NK-92 treated with Interleukin-12 subunit alpha and Interleukin-12 subunit beta, amount 100 ng/mL, for 24 hours (cell line): ENCODE measurements around the gene KREMEN1.

Source experiments
- DNase-seq: peaks from one replicate; lab custom pipeline; 2025; lab: John Stamatoyannopoulos, UW

The KREMEN1 gene

DNA sequence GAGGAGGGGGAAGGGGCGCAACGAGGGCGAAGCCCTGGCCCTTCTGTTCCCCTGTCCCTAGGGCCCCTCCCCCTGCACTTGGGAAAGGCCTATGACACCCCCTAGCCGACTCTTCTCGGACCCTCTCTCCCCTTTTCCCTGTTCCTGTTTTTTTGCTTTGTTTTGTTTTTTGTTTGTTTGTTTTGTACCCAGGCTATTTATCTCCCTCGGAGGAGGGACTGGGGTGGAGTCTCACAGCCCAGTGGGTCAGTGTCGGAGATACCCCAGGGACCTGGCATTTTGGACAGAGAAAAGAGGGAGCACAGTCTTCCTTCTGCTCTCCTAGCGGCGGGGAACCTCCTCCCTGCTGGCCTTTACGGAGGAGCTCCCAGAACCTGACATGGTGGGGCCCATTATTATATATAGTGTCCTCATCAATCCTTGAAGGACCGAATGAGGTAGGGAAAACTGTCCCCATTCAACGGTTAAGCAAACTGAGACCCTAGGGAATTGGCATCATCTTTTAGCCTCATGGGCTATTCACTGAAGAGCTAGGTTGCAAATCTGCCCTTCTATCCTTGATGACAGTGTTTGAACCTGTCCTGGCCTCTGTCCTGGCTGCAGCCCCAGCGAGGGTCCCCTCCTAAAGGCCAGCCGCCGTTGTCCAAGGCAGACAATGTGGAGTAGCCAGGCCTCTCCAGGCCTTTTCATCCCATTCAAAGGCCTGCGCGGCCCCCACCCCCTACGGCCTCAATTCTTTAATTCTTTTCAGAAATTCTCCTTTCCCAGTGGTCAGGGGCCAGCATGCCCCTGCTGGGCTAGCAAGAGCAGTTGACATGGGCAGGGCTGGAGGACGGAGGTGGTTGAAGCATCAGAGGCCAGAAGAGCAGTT lies 133.8 kb downstream of the KREMEN1 start:
- no peak for DNase-seq

DNA sequence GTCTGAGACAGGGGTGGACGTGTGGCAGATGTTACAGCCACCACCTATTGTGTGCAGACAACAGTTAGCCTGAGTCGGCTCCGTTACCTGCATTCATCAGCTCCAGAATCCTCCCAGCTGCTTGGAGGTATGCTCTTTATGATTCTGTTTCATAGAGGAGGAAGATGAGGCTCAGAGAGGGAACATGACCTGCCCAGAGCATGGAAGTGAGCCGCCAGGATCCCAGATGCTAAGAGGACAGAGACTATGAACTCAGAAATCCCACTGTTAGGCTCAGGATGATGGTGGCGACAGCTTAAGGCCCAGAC lies 134.4 kb downstream of the KREMEN1 start:
- DNase-seq, result no peak

DNA sequence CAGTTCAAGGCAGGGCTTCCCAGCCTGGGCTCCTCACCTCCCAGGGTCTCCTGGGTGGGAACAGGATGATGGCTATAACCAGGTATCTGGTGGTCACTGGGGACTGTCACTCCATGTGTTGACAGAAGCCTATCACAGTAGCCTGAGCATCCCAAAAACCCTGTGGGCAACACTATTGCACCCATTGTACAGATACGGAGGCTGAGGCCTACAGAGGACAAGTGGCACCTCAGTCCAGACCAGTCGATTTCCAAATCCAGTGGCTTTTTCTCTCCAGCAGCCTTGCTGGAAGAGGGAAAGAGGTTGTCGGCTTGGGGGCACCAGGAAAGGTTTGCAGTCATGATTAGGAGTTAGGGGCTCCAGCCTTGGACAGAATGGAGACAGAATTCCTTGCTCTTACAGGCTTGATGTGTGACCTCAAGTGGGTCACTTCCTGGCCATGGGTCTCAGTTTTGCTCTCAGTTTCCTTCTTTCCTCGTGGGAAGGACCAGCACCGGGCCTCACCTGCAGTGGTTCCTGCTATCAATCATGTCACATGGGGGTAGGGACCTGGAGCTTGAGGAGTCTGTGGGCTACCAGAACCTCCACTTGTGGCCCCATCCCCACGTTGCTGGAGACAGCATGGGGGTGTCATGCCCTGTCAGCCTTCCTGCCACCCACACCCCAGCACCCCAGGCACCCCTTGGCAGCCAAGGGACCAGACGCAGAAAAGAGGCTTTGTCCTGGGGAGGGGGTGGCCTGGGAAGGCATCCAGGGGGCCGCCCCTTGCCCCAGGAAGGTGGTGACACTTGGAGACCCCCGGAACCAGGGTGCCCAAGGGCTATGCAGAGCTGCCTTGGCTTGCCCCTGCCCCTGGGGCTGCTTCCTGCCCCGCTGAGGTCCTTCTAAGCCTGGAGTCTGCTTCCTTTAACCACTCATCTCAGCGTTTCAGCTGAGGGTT lies 135.0 kb downstream of the KREMEN1 start:
- DNase-seq, result no peak

DNA sequence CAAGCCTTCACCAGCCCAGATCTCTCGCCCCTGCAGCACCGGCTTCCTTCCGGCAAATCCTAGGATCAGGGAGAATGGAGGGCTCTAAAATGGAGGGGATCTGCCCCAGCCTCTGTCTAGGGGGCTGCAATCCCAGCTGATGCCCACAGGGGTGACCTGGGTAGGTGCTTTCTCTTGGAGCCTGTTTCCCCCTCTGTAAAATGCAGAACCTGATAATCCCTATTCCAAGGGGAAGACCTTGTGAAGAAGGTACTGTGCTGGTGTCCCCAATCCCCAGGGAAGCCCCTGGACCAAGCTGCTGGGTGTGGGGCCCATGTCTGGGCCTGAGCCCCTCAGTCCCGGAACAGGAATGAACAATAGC lies 135.6 kb downstream of the KREMEN1 start:
- no peak for DNase-seq

DNA sequence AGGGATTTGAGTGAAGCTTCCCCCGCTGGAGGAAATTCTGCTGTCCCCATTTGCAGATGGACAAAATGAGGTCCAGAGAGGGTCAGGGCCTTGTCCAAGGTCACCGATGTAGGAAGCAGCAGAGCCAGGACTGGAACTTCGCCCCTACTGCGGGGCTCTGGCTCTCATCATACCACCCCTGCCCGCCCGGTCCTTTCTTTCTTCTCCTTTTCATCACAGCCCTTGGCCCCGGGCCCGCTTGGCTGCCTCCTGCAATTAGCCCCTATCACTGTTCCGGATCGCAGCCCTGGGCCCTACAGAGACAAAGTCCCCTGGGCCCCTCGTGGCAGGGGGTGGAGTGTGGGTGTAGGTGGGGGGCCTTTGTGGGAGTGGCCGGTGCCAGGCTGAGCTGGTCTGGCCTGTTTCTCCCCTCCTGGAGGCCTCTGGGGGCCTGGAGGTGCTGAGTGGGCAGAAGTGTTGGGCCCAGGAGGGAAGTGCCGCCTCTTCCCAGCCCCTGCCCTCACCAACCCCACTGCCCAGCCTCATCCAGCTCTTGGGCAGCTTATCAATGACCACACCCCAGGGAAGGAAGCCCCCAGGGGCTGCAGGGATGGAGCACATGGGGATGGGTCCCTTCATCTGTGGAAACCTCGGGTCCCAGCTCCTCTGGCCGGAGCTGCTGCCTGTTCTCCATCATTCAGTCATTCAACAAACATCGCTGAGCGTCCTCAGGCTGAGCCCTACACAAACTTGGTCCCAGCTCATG lies 136.2 kb downstream of the KREMEN1 start:
- DNase-seq, result no peak

DNA sequence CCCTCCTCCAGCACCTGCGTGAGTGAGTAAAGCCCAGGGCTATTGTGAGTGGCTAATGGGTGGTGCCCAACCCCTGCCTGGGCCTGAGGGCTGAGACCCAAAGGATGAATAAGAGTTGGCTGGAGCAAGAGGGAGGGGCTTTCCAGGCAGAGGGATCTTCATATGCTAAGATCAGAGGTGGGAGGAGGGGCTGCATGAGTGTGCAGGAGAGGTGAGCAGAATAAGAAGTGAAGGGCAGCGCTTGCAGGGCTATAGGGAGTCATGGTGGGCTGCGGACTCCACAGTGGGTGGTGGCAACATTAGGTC lies 136.7 kb downstream of the KREMEN1 start:
- no peak for DNase-seq

DNA sequence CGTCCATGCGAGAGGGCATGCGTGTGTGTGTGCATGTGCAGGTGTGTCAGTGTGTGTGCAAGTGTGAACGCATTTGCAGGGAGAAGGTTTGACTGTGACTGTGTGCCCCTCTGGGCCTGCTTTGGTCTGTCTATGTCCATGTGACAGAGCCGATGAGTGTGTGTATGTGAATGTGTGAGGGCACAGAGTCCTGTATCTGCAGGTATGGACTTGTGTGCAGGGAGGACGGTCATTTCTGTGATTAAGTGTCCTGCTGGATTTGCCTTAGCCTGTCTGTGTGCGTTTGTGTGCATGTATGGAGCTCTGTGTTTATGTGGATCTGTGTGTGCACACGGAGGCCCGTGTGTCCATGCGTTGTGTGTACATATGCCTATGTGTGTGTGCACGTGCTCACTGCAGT lies 138.2 kb downstream of the KREMEN1 start:
- no peak for DNase-seq

DNA sequence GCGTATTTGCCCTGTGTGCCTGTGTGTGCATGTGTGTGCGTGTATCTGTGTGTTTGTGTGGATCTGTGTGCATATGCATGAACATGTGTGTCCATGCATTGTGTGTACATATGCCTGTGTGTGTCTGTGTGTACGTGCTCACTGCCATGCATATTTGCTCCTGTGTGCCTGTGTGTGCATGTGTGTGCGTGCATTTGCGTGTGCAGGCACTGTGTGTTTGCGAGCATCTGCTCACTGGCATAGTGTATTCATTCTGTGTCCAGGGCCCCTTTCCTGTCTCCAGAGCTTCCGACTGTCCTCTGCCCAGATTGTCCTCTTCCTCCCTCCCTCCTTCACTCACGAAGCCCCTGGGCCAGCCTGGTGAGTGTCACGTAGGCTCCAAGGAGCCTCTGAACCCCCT lies 138.6 kb downstream of the KREMEN1 start:
- DNase-seq, result no peak

DNA sequence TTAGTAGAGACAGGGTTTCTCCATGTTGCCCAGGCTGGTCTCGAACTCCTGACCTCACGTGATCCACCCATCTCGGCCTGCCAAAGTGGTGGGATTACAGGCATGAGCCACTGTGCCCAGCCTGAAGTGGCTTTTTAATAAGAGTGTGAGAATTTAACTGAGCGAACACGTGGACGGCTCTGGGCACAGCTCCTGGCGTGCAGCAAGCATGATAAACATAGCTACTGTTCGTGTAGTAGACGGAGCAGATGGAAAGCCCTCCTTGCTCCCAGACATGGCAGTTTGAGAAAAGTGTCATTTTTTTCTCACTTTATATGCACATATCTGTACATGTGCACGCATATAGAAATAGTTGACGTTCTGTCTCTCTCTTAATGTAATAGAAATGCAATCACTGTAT lies 139.9 kb downstream of the KREMEN1 start:
- DNase-seq, result no peak

DNA sequence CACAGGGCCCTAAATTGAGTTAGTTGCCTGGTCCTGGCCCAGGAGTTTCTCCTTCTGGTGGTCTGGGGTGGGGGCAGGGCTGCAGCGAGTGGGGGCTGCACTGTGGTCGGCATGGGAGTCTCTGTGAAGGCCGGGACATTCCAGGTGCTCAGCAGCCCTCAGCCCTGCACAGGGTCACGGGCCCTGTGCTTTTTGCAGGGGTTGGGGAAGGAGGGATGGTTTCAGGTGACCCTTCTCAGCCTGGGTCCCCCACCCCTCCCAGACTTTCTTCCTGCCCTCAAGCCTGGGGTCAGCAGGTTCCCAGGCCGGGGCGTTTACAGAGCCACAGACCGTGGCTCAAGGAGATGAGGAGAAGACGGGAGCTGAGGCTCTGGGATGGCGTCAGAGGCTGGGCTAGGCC lies 140.7 kb downstream of the KREMEN1 start:
- no peak for DNase-seq

DNA sequence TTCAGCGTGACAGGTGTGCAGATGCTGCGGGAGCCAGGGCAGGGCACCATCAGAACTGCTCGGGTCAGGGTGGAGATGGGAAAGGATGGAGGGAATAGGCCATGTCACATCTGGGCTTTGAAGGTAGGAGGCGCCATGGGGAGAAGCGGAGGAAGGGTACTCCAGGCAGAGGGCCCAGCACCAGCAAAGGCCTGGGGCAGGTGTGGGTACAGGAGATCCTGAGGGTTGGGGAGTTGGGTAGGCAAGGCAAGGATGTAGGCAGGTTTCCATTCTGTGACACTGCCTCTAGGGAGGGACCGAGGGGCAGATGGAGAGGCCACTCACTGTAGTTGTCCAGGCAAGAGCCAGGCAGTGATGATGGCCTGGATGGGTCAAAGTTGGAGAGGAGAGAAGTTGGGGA lies 141.4 kb downstream of the KREMEN1 start:
- no peak for DNase-seq

DNA sequence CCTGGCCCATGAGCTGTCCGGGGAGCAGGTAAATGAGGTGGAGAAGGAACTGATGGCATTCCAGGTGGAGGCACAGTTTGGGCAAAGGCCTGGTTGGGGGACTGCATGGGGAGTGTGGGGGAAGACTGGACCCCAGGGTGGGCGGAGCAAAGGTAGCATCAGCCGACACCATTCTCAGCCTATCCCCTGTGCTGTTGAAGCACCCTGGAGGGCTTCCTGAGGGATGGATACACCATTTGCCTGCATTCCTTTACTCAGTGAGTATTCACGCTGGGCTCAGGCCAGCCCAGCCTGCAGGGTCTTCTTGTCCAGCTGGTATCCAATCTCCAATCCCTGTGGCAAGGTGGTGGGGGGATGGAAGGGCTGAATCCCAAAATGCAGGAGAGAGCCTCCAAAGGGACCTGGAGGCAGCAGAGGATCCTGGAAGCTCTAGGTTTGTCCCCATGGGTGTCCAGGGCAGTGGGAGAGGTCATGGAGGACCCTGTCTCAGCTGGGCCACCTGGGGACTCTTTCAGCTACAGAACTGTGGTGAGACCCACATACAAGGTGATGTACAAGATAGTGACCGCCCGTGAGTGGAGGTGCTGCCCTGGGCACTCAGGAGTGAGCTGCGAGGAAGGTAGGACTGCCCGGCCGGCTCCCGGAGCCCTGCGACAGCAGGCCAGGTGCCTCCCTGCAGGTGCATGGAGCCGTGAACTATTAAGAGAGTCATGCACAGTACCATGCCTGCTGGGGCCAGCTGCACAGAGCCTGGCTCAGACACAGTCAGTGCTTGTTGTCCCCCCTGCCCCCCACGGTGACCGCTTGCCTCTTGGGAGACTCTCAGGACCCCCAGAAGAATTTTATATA lies 142.4 kb downstream of the KREMEN1 start:
- DNase-seq, result no peak

DNA sequence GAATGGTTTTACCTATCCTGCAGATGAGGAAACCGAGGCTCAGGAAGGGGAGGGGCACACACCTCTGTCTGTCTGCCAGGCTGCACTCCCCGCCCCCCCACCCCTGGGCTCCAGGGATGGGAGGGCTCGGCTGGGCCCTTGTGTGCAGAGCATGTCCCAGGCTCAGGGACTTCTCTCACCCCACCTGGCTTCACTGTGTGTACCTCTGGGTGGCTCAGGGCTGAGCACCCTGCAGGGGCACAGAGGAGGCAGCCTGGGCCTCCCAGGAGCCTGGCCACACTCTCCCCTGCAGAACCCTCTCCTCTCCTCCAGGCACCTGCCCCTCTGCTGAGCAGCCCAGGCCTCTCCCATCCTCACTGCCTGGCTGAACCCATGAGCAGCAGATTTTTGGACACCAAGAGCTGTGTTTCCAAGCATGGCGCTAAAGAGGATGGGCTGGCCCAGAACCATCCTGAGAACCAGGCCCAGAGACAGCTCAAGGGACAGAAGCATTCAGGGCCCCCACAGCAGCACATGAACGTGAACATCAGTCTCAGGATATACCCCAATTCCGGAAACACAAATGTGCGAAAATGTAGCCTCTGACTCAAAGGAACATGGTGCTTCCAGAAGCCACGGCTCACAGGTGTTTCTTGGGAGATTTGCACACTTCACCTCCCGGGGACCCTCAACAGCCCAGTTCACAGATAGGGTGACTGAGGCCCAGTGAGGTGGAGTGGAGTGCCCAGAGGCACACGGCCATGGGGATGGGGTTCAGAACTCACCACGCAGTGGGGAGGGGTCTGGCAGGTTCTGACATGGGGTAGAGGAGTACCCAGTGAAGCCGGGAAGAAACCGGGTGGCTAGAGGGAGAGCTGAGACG lies 143.4 kb downstream of the KREMEN1 start:
- DNase-seq, result no peak

DNA sequence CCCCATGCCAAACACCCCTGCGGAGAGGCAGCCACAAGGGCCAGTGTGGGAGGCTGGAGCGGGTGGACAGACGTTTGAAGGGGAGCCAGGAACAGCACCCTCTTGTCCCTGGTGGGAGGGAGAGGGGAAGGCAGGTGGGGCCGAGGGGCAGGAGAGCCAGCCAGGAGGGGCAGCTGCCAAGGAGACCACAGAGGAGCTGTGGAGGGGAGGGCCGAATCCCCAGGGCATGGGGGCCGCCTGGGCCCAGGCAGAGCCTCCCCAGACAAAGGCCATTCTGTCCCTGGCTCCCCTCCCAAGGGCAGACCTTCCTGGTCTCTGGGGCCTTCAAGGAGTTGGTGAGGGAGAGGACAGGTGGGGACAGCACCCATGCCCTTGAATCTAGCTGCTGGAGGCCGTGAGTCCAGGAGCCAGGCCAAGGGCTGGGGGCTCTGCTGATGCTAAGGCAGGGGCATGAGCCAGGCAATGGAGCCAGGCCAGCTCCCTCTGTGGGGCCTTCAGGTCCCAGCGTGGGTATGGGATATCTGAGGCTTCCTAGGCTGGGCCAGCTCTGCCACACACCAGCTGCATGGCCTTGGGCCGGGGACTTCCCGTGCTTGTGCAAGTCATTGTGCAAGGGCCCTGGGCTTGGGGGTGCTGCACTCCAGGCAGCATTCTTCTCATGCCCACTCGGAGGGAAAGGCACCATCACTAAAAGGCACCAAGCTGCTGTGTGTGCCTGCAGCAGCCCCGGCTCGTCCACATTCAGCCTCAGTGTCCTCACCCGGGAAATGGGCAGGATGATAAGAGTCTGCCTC lies 144.2 kb downstream of the KREMEN1 start:
- DNase-seq, result peak; percentile 29
